Panc1 (cell line): ENCODE results near the gene DSG1.

Experiments used
- POLR2AphosphoS5 ChIP-seq: IDR thresholded peaks from 2 replicates; pipeline ENCODE4 v1.6.1; 2012; ENCODE audit warnings: mild to moderate bottlenecking, low read depth, low read length, moderate library complexity
- REST ChIP-seq, 2 experiments: IDR thresholded peaks; 2 replicates each; pipeline ENCODE4 v1.6.1; 2011 to 2012; ENCODE audit warnings: low read depth in 2 of 2, control low read depth in 1 of 2, low read length in 1 of 2, mild to moderate bottlenecking in 1 of 2, moderate library complexity in 1 of 2; ENCODE audit not compliant: insufficient read depth in 1 of 2
- TCF7L2 ChIP-seq: IDR thresholded peaks from 2 replicates; pipeline ENCODE4 v1.6.1; 2011; ENCODE audit warnings: mild to moderate bottlenecking, low read depth, low read length, inconsistent platforms
- TF ChIP-seq, protein P1 (sequence below): fragments of 450-650 bp; IDR thresholded peaks from 2 replicates; pipeline ENCODE4 v1.5.1; 2017; ENCODE audit warnings: mild to moderate bottlenecking

DNA sequence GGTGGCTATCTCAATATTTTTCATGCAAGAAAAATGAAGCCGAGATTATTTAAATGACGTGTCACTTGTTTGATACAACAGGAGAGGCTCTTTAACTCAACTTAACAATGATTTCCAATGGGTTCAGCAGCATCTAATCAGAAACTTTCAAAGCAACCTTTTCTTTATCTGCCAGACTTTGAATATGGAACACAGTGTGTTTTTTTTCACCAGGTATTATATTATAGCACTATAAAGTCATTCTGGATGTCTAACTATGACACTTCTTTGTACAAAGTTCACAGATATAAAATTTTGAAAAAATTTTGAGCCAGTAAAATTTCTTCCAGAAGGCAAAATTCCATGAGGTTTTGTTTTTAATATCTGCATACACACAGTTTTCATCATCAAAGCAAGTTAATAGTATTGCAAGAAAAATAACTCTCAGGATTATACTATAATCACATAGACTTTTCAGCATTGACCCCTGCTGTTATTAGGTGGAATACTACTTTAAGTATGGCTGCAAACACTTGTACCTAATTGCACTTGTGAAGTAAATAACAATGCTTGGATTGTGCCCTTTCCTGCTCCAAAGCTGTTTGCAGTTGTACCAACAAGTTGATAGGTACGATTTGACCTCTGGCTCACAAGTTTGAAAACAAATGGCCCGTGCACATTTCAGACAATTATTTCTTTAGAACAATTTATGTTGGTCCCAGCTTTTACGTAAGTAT, 44.0 kb upstream of the DSG1 start:
- no peak for TF ChIP-seq TCF7L2
- TF ChIP-seq, protein P1, sequence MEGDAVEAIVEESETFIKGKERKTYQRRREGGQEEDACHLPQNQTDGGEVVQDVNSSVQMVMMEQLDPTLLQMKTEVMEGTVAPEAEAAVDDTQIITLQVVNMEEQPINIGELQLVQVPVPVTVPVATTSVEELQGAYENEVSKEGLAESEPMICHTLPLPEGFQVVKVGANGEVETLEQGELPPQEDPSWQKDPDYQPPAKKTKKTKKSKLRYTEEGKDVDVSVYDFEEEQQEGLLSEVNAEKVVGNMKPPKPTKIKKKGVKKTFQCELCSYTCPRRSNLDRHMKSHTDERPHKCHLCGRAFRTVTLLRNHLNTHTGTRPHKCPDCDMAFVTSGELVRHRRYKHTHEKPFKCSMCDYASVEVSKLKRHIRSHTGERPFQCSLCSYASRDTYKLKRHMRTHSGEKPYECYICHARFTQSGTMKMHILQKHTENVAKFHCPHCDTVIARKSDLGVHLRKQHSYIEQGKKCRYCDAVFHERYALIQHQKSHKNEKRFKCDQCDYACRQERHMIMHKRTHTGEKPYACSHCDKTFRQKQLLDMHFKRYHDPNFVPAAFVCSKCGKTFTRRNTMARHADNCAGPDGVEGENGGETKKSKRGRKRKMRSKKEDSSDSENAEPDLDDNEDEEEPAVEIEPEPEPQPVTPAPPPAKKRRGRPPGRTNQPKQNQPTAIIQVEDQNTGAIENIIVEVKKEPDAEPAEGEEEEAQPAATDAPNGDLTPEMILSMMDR: no peak
- no peak for TF ChIP-seq POLR2AphosphoS5
- TF ChIP-seq REST (IDR thresholded peaks at IDR 0.05; ENCODE audit: insufficient read depth in 1 of 2, low read depth in 2 of 2, low read length in 1 of 2): no peak
